Panc1 (cell line): ENCODE results near the gene SMAD9. TPM values are rescaled to one million over a fixed set of nuclear protein-coding genes. Genes with fewer than 3 reads are reported as not detected.

Experiments used
- ATAC-seq: fragments of 200-7000 bp; cut with Tn5 transposase; 2 replicates; pipeline ENCODE4 v1.9.1; 2020; ENCODE audit warnings: mild to moderate bottlenecking, moderate library complexity
- BruUV-seq: library from RNA; stranded (reverse); fragments of 400-500 nt; replicated peaks from 2 replicates; lab custom pipeline; 2021; lab: Mats Ljungman, UMichigan
- CTCF ChIA-PET: fragments of 300-600 bp; sonication (Branson Sonifier 250); formaldehyde crosslinking; loops from one replicate; lab custom pipeline; 2022; ENCODE audit warnings: antibody characterized with exemption; lab: Charles Lee
- POLR2A ChIA-PET: fragments of 300-600 bp; sonication (Branson Sonifier 250); formaldehyde crosslinking; loops from one replicate; lab custom pipeline; 2022; ENCODE audit warnings: antibody characterized with exemption; lab: Charles Lee
- DNase-seq: peaks from one replicate; pipeline ENCODE4 v3.0.0-alpha.2; 2010; ENCODE audit warnings: low read depth, low spot score
- H3K27ac ChIP-seq: 2 replicates; pipeline ENCODE4 v1.5.1; 2011; ENCODE audit warnings: mild to moderate bottlenecking, low read length, inconsistent platforms
- H3K27me3 ChIP-seq: fragments of 200-500 bp; sonication (Bioruptor generic); 2 replicates; pipeline ENCODE4 v1.6.0; 2014; ENCODE audit warnings: low read length, inconsistent platforms; ENCODE audit not compliant: control insufficient read depth, insufficient read depth
- H3K36me3 ChIP-seq: fragments of 200-500 bp; sonication (Bioruptor generic); 2 replicates; pipeline ENCODE4 v1.5.1; 2014; ENCODE audit warnings: inconsistent platforms, mild to moderate bottlenecking, low read length, moderate library complexity; ENCODE audit not compliant: control insufficient read depth, insufficient read depth
- H3K4me1 ChIP-seq: 2 replicates; pipeline ENCODE4 v1.5.1; 2011; ENCODE audit warnings: inconsistent platforms, mild to moderate bottlenecking, low read length, moderate library complexity; ENCODE audit not compliant: control insufficient read depth, insufficient read depth
- H3K4me3 ChIP-seq, 2 experiments: 2 replicates each; pipeline ENCODE4 v1.5.1; 2011 to 2012; ENCODE audit warnings: low read depth in 2 of 2, low read length in 2 of 2, mild to moderate bottlenecking in 2 of 2, inconsistent platforms in 1 of 2, moderate library complexity in 1 of 2
- H3K9me3 ChIP-seq: fragments of 200-500 bp; sonication (Bioruptor generic); 2 replicates; pipeline ENCODE4 v1.5.1; 2014; ENCODE audit warnings: low read depth, mild to moderate bottlenecking, inconsistent platforms, low read length, moderate library complexity; ENCODE audit not compliant: control insufficient read depth, insufficient read depth
- POLR2AphosphoS5 ChIP-seq: IDR thresholded peaks from 2 replicates; pipeline ENCODE4 v1.6.1; 2012; ENCODE audit warnings: mild to moderate bottlenecking, low read depth, low read length, moderate library complexity
- REST ChIP-seq, 2 experiments: IDR thresholded peaks; 2 replicates each; pipeline ENCODE4 v1.6.1; 2011 to 2012; ENCODE audit warnings: low read depth in 2 of 2, control low read depth in 1 of 2, low read length in 1 of 2, mild to moderate bottlenecking in 1 of 2, moderate library complexity in 1 of 2; ENCODE audit not compliant: insufficient read depth in 1 of 2
- SIN3A ChIP-seq: IDR thresholded peaks from 2 replicates; pipeline ENCODE4 v1.6.1; 2012; ENCODE audit warnings: low read depth, mild to moderate bottlenecking, low read length, moderate library complexity, borderline replicate concordance; ENCODE audit not compliant: insufficient read depth
- TCF7L2 ChIP-seq: IDR thresholded peaks from 2 replicates; pipeline ENCODE4 v1.6.1; 2011; ENCODE audit warnings: mild to moderate bottlenecking, low read depth, low read length, inconsistent platforms
- in situ Hi-C: cut with HindIII; loops from 2 replicates; pipeline ENCODE4 v1.10.0; 2016; ENCODE audit warnings: low sequenced_read_pairs, low pct_unique_long_range_greater_than_20kb
- intact Hi-C: fragments of 100-400 bp; cut with micrococcal nuclease; formaldehyde crosslinking; loops from one replicate; pipeline ENCODE4 v1.10.0; 2022; ENCODE audit not compliant: unreplicated experiment
- total RNA-seq: library from RNA; stranded (reverse); gene quantifications from one replicate; pipeline ENCODE4 v1.2.1, GENCODE V29; 2021; ENCODE audit not compliant: unreplicated experiment
- TF ChIP-seq, protein P1 (sequence below): fragments of 450-650 bp; IDR thresholded peaks from 2 replicates; pipeline ENCODE4 v1.5.1; 2017; ENCODE audit warnings: mild to moderate bottlenecking

The SMAD9 gene
- total RNA-seq, 1 experiment from 2014 or later = 2.4 TPM

GRCh38 chr13:36841391-36841790, 78.6 kb downstream of the SMAD9 start:
- Histone ChIP-seq H3K36me3 (no peaks in the 10 kb centered on the region), H3K4me1 (no peaks in the 10 kb centered on the region), H3K4me3 (no peak overlapping the region), H3K9me3 (no peaks in the 10 kb centered on the region), H3K27me3 (no peaks in the 10 kb centered on the region), H3K27ac (no peak overlapping the region)
- intact Hi-C loops = no loop called here
- no peak for ATAC-seq
- ChIA-PET CTCF (interaction anchor here (0.6 to 1.3 kb wide), 3 partner anchors 12 to 558 kb away, joined by 3 read pairs; no protein-coding TSS in a partner anchor), POLR2A (no interaction called here)
- in situ Hi-C loops = no loop called here
- TF ChIP-seq, protein P1, sequence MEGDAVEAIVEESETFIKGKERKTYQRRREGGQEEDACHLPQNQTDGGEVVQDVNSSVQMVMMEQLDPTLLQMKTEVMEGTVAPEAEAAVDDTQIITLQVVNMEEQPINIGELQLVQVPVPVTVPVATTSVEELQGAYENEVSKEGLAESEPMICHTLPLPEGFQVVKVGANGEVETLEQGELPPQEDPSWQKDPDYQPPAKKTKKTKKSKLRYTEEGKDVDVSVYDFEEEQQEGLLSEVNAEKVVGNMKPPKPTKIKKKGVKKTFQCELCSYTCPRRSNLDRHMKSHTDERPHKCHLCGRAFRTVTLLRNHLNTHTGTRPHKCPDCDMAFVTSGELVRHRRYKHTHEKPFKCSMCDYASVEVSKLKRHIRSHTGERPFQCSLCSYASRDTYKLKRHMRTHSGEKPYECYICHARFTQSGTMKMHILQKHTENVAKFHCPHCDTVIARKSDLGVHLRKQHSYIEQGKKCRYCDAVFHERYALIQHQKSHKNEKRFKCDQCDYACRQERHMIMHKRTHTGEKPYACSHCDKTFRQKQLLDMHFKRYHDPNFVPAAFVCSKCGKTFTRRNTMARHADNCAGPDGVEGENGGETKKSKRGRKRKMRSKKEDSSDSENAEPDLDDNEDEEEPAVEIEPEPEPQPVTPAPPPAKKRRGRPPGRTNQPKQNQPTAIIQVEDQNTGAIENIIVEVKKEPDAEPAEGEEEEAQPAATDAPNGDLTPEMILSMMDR = no peak
- TF ChIP-seq SIN3A = no peak
- no peak for TF ChIP-seq REST (IDR thresholded peaks at IDR 0.05; ENCODE audit: insufficient read depth in 1 of 2, low read depth in 2 of 2, low read length in 1 of 2)
- TF ChIP-seq POLR2AphosphoS5 = no peak
- no peak for TF ChIP-seq TCF7L2
- no TSS peak for BruUV-seq
- DNase-seq = no peak

GRCh38 chr13:36840718-36841250, 79.3 kb downstream of the SMAD9 start:
- in situ Hi-C loops (no loop called here), intact Hi-C loops (no loop called here)
- CTCF ChIA-PET = interaction anchor here (0.6 to 1.3 kb wide), 2 partner anchors 123 to 558 kb away, joined by 3 to 5 read pairs; no protein-coding TSS in a partner anchor
- ATAC-seq (no peak), DNase-seq (no peak)
- TF ChIP-seq SIN3A (no peak), REST (IDR thresholded peaks at IDR 0.05; ENCODE audit: insufficient read depth in 1 of 2, low read depth in 2 of 2, low read length in 1 of 2) (no peak), POLR2AphosphoS5 (no peak), TCF7L2 (no peak)
- TF ChIP-seq, protein P1 = no peak
- POLR2A ChIA-PET = no interaction called here
- no peaks in the 10 kb centered on the region for H3K4me1 ChIP-seq
- no TSS peak for BruUV-seq
- H3K27me3 ChIP-seq = no peaks in the 10 kb centered on the region
- H3K36me3 ChIP-seq = no peaks in the 10 kb centered on the region
- no peaks in the 10 kb centered on the region for H3K9me3 ChIP-seq
- no peak overlapping the region for H3K27ac ChIP-seq
- no peak overlapping the region for H3K4me3 ChIP-seq
